Measurements from ENCODE around the gene LCA5L.
A peak's percentile ranks its signal among the peaks of the same experiment; 100 is the strongest.
"Not testable (repeated sequence)": the region's sequence is repeated elsewhere in the genome, so short reads cannot be mapped to it uniquely, and the experiment has no call there.

Gene LCA5L

DNA sequence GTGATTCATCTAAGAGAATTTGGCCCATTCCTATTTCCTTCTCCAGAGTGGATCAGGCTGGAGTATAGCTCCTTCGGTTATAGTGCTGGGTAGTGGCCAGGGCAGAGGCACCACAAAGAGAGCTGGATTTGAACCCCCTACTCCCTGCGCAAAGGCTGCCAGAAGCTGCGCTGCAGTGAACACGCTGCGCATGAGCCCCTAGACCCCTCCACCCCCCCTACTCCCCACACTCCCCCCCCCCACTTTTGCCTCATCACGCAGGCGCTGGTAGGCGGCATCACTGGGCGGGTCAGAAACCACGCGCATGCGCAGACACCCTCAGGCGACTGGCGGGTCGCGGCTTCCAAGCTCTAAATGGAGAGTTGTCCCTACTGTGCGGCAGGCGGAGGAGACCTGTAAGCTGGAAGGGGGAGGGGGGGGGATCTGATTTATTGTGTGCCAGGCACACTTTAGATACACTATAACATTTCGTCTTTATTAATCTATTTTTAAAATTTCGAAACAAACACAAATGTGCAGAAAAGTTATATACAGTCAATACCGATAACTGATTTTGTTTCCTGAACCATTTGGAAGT lies 58.0 kb downstream of the LCA5L start:
- DNase-seq (ENCODE audit: low read depth in 2 of 2): peak; percentile 89

DNA sequence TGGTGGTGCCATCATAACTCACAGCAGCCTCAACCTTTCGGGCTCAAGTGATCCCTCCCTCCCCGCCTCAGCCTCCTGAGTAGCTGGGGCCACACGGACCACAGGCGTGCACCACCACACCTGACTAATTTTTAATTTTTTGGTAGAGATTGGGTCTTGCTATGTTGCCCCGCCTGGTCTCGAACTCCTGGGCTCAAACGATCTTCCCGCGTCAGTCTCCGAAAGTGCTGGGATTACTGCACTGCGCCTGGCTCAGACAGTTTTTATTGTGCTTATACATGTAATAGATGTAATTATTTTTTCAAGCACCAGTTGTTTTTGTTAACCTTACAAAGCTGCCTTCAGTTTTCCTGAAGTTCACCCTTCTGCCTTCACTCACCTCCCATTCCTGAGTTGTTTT lies 58.7 kb downstream of the LCA5L start:
- DNase-seq (ENCODE audit: low read depth in 2 of 2): no peak

DNA sequence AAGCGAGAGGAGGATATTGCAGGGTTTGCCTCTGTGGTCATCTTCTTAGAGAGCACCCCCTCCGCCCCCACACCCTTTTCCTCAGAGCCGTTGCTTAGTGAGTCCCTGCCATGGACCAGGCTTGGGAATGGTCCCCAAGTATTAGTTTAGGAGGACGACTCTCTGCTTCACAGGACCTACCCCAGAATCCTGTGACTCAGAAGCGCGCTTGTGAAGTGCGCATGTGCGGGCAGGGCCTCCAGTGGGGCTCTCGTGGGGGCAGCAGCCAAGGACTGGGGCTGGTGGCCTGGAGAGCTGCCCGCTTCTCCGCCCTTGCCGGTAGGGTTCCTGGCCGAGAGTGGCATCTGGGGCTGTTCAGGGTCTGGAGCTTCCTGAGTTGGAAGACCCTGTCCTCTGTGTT lies 59.4 kb downstream of the LCA5L start:
- no peak for DNase-seq (ENCODE audit: low read depth in 2 of 2)

DNA sequence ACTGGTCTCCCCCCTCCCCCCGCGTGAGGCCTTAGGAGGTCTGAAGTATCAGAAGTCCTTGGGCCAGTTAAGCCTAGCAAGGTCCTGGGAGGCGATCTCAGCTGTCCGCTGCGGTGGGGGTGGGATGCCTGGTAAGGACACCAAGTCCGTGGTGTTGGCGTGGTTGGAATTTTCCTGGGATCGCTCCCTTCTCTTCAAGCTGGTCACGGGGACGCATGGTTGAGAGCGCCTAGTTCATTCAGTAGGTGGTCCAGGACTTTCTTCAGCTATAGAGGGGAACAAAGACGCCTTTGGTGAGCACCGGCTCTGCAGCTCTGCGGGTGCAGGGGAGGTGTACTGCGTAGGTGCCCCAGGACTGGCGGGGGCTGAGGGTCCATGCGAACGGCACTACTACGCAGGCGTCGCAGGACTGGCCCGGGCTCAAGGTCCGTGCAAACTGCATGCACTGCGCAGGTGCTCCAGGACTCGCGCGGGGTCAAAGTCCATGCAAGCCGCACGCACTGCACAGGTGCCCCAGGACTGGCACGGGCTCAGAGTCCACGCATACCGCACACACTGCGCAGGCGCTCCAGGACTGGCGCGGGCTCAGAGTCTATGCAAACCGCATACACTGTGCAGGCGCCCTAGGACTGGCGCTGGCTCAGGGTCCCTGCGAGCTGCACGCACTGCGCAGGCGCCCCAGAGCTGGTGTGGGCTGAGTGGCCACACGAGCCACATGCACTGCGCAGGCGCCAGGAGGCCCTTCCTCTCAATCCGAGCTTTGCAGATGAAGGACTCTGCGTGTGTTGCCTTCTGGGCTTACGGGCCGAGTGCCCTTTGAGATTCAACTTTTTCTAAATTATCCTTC lies 60.1 kb downstream of the LCA5L start:
- peak in 1 of 2 donors; percentile 61 for DNase-seq (ENCODE audit: low read depth in 2 of 2)

DNA sequence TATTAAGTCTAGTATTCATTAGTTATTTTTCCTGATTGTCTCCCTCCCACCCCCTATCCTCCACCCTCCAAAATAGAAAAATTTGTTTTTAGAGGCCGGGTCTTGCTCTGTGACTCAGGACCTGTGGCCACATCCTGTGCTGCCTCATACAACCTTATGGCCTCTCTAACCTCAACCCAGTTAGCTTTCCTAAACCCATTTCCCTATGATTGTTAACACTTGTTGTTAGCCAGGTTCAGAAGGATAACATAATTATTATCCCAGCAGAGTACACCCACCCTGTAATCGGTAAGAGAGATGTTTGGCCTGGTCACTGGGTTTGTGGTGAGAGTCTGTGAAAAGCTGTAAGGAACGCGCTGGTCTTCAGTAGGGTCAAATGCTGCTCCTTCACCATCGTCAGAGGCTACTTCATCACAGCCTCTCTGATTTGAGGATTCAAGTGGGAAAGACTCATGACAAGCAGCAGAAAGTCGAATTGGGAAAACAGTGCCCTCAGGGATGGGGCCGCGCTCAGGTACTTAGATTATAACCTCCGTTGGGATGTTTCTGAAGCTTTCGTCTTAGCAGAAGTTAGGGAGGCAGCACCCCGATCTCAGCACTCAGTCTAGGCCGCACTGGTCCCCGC lies 60.8 kb downstream of the LCA5L start:
- DNase-seq (ENCODE audit: low read depth in 2 of 2): no peak

DNA sequence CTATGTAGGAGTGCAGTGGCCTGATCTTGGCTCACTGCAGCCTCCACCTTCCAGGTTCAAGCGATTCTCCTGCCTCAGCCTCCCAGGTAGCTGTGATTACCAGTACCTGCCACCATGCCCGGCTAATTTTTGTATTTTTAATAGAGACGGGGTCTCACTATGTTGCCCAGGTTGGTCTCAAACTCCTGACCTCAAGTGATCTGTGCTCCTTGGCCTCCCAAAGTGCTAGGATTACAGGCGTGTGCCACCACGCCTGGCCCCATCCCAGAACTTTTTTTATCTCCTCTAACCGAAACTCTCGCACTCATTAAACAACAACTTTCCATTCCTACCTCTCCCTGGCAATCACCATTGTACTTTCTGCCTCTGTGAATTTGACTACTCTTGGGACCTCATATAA lies 63.5 kb downstream of the LCA5L start:
- DNase-seq (ENCODE audit: low read depth in 2 of 2): not testable (repeated sequence)

DNA sequence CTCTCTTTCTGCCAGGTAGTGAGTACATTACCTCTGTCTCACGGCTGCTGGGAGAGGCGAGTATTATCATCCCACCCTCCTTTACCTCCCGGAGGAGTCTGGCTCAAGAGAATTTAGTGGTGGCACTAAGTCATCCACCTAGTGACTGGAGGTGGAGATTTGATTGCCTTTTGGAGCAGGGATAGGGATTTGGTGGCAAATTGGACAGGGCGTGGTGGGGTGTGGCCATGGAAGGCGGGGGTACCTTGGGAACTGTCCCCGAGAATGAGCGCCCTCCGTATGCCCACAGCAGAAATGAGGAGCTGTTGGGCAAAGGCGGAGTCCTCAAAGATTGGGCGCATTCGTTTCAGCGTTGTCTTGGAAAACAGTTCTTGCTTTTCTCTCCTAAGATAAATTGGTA lies 64.6 kb downstream of the LCA5L start:
- no peak for DNase-seq (ENCODE audit: low read depth in 2 of 2)

DNA sequence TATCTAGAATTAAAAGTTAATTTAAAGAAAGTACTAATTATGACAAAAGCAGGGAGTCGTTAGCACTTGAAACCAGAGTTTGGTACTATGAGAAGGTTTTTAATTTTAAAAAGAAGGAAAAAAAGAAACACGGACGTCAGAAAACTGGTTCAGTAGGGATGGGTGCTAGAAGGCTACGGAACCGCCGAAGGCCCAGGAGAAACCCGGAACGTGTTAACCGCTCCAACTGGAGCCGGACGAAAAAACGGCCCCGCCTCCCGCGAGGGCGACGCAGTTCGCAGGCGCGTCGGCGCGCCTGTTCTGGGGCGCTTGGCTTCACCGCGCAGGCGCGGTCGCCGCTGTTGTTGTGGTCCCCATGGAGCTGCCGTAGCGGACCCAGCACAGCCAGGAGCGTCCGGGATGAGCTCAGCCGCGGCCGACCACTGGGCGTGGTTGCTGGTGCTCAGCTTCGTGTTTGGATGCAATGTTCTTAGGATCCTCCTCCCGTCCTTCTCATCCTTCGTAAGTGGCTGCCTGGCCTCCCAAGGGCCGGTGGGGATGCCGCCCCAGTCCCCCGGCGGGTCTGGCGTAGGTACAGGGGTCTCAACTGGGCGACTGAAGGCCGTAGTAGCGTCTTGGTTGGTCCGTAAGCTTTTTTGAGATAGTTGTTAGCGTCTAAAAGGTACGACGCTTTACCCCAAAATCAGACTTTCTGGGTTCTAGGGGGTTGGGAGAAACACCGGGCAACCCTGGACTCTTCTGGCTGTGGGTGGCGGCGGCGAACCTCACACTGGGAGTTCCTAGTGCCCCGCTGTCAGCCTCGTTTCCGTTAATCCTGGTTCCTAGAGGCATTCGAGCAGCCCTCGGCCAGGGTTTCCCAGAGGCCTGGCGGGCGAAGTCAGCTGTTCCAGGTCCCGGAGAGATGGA lies 65.3 kb downstream of the LCA5L start:
- peak; percentile 79 to 91 for DNase-seq (ENCODE audit: low read depth in 2 of 2)

DNA sequence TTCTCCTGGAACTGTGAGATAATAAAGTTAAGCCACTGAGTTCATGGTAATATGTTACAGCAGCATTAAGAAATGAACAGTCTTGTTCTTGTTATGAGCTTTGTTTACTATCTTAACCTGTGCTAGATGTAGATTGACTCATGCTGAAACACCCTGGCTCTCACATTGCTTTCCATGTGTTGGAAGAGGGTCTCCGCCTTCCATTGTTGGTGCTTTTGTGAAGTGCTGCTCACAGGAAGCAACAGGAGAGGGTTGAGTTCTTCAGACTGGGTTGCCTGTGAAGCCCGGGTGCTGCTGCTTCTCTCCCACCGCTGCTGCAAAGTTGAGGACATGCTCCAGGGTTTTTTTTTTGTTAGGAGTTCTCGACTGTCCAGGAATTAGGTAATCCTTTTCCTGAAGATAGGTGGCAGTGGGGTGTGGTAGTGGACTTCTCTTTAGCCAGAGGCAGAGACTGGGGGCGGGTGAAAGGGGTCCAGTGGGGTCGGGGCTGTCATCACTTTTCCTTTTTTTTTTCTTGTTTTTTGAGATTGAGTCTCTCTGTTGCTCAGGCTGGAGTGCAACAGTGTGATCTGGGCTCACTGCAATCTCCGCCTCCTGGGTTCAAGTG lies 68.0 kb downstream of the LCA5L start:
- no peak for DNase-seq (ENCODE audit: low read depth in 2 of 2)

DNA sequence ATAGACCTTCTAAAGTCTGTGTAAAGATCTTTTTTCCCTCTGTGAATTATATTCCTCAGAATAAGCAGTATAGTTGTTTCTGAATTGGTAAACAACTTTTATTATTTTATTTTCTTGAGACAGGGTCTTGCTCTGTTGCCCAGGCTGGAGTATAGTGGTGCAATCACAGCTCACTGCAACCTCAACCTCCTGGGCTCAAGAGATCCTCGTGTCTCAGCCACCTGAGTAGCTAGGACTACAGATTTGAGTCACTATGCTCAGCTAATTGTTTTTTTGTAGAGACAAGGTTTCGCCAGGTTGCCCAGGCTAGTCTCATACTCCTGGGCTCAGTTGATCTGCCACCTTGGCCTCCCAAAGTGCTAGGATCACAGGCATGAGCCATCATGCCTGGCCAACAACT lies 70.1 kb downstream of the LCA5L start:
- DNase-seq (ENCODE audit: low read depth in 2 of 2): no peak

DNA sequence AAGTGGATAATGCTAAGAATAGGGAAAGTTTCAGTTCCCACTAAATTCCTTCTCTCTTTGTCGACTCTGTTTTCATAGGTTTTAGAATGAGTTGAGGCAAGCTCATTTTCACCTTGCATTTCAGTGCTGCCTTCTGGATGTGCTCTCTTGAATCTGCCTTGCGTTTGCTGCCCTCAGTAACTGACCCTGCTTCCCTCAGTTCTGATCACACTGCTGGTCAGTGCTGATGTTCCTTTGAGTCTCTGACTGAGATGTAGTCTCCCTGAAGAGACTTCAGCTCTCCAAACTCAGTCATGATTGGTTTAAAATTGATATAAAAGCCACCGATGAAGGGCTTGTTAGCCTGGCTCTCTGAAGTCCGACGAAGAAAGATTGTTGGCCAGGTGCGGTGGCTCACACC lies 71.5 kb downstream of the LCA5L start:
- no peak for DNase-seq (ENCODE audit: low read depth in 2 of 2)

DNA sequence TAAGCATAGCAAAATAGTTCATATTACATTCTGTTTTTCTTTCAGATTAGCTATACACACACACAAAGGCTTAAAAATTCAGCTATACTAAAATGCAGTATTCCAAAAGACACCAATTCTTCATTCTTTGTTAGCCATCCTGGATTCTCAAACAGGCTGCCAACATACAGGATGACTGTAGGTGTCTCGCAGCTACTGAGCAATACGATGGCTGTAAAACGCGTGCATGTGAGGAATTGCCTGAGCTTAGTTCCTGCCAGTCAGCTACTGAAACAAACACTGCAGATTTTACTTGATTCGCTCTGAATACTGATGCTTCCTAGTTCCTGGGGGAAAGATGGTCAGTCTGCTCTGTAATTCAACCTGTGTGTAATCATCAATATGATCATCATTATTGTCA lies 71.9 kb downstream of the LCA5L start:
- no peak for DNase-seq (ENCODE audit: low read depth in 2 of 2)

DNA sequence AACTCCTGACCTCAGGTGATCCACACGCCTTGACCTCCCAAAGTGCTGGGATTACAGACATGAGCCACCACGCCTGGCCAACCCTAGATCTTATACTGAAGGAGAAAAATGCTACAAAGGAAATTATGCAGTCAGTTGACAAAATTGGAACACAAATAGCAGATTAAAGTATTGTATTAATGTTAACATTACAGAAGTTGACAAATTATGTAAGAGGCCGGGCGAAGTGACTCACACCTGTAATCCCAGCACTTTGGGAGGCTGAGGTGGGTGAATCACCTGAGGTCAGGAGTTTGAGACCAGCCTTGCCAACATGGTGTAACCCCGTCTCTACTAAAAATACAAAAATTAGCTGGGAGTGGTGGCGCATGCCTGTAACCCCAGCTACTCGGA lies 75.7 kb downstream of the LCA5L start:
- not testable (repeated sequence) for DNase-seq (ENCODE audit: low read depth in 2 of 2)

DNA sequence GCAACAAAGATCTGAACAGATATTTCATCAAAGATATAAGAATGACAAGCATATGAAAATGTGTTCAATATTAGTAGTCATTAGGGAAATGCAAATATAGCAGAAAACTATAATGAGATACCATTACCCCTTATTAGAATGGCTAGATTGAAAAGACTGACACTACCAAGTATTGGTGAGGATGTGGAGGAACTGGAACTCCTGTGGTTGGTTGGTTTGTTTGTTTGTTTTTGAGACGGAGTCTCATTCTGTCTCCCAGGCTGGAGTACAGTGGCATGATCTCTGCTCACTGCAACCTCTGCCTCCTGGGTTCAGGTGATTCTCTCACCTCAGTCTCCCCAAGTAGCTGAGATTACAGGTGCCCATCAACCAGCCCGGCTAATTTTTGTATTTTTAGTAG lies 77.8 kb downstream of the LCA5L start:
- DNase-seq (ENCODE audit: low read depth in 2 of 2): no peak

DNA sequence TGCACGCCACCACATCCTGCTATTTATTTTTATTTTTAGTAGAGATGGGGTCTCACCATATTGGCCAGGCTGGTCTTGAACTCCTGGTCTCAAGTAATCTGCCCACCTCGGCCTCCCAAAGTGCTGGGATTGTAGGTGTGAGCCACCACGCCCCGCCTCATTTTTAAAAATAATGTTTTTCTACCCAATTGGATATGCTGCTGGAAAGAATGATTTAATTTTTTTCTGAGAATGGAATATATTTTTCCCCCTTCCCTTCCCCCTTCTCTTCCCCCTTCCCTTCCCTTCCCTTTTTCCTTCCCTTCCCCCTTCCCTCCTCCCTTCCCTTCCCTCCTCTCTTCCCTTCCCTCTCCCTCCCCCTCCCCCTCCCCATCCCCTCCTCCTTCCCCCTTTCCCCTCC lies 79.0 kb downstream of the LCA5L start:
- DNase-seq (ENCODE audit: low read depth in 2 of 2): no peak

DNA sequence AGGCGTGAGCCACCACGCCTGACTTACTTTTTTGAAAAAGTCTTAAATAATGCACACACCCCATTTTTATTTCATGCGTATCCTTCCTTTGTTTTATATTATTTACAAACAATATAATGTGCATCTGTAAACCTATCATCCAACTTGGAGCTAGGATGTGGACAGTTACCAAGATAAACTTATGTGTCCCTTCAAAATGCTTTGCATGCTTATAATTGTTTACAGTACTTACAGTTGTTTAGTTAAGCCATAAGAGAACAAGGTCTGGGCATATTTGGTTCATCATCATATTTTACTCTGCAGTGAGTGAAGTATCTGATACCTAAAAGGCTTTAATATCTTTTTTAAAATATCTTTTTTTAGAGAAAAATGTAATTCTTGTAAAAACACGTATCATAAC lies 80.6 kb downstream of the LCA5L start:
- DNase-seq (ENCODE audit: low read depth in 2 of 2): no peak

DNA sequence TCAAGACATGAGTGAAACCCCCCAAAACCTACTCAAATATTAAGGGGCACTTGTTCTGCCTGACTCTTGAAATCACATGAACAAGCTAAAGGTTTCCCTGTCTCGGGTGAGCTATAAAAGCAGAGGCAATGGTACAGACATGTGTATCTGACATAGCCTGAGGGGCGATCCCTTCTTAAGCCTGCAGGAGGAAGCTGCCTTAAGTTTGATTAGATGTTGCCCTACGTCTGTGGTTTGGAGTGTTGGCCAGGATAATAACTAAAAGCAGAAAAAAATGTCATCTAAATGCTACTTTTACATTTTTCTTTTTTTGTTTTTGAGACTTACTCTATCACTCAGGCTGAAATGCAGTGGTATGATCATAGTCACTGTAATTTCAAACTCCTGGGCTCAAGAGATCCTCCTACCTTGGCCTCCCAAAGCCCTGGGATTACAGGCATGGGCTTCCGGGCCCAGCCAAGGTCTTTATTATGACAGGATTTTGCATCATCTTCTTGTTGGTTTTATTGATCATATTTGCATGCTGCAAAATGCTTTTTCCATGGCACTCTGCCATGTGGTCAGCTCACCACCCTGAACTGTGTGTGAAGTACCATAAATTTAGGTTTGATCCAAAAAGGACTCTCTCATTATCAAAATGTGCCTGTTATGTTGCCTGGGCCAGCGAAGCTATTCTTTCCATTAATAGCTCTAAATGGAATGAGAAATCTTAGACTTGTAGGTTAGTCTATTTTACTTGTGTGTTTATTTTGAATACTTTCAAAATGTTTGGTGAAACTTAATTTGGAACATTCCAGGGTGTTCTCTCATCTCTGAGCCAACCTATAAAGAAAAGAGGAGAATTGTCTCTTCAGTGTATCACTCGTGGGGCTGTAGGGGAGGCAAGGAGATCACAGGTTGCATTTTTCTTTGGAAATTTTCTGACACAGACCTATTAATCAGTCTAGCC lies 81.7 kb downstream of the LCA5L start:
- DNase-seq (ENCODE audit: low read depth in 2 of 2): no peak

DNA sequence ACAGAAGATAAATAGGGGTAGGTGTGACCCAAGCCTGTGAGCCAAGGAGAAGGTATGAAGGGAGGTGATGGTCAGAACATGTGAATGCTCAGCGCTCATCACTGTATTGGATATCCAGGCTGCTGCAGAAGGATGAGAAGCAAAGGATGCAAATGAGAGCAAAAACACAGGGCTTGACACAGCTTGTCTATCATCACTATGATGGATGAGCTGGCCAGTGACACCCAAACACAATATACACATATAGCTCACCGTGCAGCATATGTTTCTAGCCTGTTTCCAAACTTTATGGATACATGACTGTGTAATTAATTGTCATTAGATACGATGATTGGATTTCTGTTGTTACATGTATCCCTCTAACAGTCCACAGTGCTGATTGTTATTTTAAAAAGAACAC lies 82.8 kb downstream of the LCA5L start:
- no peak for DNase-seq (ENCODE audit: low read depth in 2 of 2)

DNA sequence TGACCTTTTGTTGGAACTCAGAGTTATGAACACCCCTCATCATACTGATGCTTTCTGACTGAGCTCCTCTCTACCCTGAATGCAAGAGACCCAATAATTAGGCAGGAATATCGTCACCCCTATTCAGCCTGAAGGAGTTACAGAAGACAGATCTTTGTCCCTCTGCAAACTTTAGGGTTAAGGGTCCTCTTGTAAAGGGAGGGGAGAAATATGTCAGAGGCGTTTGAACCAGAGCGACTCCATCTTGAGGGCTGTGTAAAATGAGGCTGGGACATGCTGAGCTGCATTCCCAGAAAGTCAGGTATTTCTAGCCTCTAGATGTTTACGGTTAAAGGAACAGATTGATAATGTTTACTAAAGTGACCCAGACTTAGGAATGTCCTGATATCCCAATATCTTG lies 86.2 kb downstream of the LCA5L start:
- no peak for DNase-seq (ENCODE audit: low read depth in 2 of 2)
